Measurements from ENCODE around the gene TSPAN31.
"Not testable (repeated sequence)": the region's sequence is repeated elsewhere in the genome, so short reads cannot be mapped to it uniquely, and the experiment has no call there.

Gene TSPAN31

DNA sequence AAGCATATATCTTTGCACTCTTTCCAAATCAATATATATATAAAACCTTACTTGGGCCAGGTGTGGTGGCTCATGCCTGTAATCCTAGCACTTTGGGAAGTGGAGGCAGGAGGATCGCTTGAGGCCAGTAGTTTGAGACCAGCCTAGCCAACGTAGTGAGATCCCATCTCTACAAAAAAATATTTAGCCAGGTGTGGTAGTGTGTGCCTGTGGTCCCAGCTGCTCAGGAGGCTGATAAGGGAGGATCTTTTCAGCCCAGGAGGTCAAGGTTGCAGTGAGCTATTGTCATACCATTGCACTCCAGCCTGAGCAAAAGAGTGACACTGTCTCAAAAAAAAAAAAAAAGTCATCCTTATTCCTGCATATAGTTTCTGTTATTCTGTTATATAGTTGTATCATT is 36.5 kb upstream of the TSPAN31 start:
- DNase-seq (ENCODE audit: low spot score) = no peak
- in situ Hi-C loops (cut with MboI; ENCODE audit: low pct_unique_long_range_greater_than_20kb, low sequenced_read_pairs, unreplicated experiment) = no loop called here
- TF ChIP-seq, protein P1, sequence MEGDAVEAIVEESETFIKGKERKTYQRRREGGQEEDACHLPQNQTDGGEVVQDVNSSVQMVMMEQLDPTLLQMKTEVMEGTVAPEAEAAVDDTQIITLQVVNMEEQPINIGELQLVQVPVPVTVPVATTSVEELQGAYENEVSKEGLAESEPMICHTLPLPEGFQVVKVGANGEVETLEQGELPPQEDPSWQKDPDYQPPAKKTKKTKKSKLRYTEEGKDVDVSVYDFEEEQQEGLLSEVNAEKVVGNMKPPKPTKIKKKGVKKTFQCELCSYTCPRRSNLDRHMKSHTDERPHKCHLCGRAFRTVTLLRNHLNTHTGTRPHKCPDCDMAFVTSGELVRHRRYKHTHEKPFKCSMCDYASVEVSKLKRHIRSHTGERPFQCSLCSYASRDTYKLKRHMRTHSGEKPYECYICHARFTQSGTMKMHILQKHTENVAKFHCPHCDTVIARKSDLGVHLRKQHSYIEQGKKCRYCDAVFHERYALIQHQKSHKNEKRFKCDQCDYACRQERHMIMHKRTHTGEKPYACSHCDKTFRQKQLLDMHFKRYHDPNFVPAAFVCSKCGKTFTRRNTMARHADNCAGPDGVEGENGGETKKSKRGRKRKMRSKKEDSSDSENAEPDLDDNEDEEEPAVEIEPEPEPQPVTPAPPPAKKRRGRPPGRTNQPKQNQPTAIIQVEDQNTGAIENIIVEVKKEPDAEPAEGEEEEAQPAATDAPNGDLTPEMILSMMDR (IDR thresholded peaks at IDR 0.05; ENCODE audit: extremely low read depth, insufficient read depth, missing control alignments) = no peak

DNA sequence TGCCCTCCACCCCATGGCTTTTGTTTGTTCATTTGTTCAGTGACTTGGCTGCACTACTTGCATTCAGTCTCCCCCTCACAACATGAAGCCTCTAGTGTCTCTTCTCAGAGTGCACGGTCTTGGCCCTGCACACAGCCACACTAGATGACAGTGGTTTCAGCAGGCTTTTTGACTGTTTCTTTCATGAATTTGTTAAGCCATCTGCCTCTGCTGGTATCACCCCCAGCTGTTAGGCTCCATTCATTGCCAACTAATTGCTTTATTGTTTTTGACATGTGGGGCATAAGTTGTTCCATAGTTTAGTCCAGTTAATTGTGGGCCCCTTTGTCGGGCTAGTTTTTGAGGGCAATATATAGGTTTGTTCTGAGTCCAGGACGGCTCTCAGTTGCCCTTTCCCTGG is 32.1 kb upstream of the TSPAN31 start:
- DNase-seq (ENCODE audit: low spot score) = no peak
- in situ Hi-C loops (cut with MboI; ENCODE audit: low pct_unique_long_range_greater_than_20kb, low sequenced_read_pairs, unreplicated experiment) = no loop called here
- TF ChIP-seq, protein P1 (IDR thresholded peaks at IDR 0.05; ENCODE audit: extremely low read depth, insufficient read depth, missing control alignments) = no peak

DNA sequence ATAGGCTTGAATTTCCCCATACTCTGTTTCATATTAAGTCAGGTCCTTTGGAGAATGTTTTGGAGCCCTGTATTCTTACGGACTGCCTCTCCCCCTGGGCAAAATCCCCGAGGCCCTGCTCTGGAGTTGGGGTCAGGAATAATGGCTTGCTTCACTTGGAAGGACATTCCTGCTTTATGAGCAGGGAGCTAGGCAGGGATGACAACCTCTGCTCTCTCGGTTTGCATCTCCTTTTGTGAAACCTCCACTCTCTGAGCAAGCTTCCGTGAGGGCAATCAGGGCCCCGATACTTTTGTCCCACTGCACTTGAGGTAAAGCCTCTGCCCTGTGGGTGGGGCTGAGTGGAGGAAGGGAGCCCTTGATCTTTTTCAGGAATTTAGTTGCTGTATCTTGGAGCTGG is 31.6 kb upstream of the TSPAN31 start:
- DNase-seq (ENCODE audit: low spot score) = no peak
- in situ Hi-C loops (cut with MboI; ENCODE audit: low pct_unique_long_range_greater_than_20kb, low sequenced_read_pairs, unreplicated experiment) = no loop called here
- TF ChIP-seq, protein P1 (IDR thresholded peaks at IDR 0.05; ENCODE audit: extremely low read depth, insufficient read depth, missing control alignments) = no peak

DNA sequence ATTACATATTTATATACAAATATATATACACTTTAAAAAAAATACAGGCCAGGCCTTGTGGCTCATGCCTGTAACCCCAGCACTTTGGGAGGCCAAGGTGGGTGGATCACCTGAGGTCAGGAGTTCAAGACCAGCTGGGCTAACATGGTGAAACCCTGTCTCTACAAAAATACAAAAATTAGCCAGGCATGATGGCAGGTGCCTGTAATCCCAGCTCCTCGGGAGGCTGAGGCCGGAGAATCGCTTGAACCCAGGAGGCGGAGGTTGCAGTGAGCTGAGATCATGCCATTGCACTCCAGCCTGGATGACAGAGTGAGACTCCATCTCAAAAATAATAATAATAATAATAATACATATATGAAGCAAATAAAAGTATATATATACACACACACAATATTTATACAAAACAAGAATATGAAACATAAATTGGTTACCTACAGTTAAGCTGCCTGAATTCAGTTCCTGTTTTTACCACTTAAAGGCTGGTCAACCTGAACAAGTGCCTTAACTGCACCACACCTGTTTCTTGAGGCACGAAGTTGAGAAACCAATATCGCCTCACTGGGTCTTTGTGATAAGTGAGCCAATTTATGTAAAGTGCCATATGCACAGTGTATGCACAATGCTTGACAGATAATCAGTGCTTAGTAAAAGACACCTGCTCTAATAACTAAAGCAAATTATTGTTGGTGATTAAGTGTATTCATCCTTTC is 29.6 kb upstream of the TSPAN31 start:
- in situ Hi-C loops (cut with MboI; ENCODE audit: low pct_unique_long_range_greater_than_20kb, low sequenced_read_pairs, unreplicated experiment) = not testable (repeated sequence)

DNA sequence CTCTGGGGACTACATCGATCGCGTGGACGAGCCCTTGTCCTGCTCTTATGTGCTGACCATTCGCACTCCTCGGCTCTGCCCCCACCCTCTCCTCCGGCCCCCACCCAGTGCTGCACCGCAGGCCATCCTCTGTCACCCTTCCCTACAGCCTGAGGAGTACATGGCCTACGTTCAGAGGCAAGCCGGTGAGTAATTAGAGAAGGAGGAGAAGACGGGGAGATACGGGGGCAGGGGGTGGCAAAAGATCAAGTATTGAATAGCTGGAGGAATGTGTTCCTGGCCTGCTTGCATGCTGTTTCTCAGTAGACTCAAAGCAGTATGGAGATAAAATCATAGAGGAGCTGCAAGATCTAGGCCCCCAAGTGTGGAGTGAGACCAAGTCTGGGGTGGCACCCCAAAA is 29.1 kb upstream of the TSPAN31 start:
- TF ChIP-seq, protein P1 (IDR thresholded peaks at IDR 0.05; ENCODE audit: extremely low read depth, insufficient read depth, missing control alignments) = no peak
- no peak for DNase-seq (ENCODE audit: low spot score)
- in situ Hi-C loops (cut with MboI; ENCODE audit: low pct_unique_long_range_greater_than_20kb, low sequenced_read_pairs, unreplicated experiment) = no loop called here

More for the DNA sequence above, 29.6 kb upstream of the TSPAN31 start:
- DNase-seq (ENCODE audit: low spot score) = peak; percentile 7

DNA sequence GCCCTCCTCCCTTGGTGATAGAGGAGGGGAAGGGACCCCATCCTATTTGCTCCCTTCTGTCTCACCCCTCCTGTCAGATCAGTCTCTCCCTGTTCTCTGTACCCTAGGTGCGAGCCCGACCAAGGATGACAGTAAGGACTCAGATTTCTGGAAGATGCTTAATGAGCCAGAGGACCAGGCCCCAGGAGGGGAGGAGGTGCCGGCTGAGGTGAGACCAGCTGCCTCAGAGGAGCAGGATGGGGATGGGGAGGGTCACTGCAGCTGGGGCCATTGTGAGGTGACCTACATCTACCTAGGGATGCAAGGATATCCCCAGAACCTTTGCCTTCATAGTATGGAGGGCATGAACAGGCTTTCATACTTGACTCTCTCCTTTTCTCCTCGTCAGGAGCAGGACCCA is 28.5 kb upstream of the TSPAN31 start:
- DNase-seq (ENCODE audit: low spot score) = no peak
- TF ChIP-seq, protein P1 (IDR thresholded peaks at IDR 0.05; ENCODE audit: extremely low read depth, insufficient read depth, missing control alignments) = no peak

DNA sequence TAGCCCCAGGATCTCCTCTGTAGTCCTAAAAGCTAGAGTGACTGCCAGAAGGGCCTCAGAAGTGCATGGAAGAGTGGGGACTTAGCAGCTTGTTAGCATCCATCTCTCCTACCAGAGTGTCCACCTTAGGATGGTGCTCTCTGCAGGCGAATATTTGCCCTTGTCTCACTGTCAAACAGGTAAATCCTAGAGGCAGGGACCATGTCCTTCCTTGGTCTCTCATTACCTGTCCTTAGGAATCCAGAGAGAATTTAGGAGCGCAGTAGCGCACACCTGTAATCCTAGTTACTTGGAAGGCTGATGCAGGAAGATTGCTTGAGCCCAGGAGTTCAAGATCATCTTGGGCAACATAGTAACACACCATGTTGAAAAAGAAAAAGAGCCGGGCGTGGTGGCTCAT is 27.7 kb upstream of the TSPAN31 start:
- TF ChIP-seq, protein P1 (IDR thresholded peaks at IDR 0.05; ENCODE audit: extremely low read depth, insufficient read depth, missing control alignments) = no peak
- peak; percentile 8 for DNase-seq (ENCODE audit: low spot score)
- in situ Hi-C loops (cut with MboI; ENCODE audit: low pct_unique_long_range_greater_than_20kb, low sequenced_read_pairs, unreplicated experiment) = no loop called here

More for the DNA sequence above, 28.5 kb upstream of the TSPAN31 start:
- in situ Hi-C loops (cut with MboI; ENCODE audit: low pct_unique_long_range_greater_than_20kb, low sequenced_read_pairs, unreplicated experiment) = no loop called here
